NCI-H2171 treated with DMSO at 0.1 percent for 48 hours (cell line): ENCODE results near the gene NEFH.
A peak's percentile ranks its signal among the peaks of the same experiment; 100 is the strongest.
"Not testable (repeated sequence)": the region's sequence is repeated elsewhere in the genome, so short reads cannot be mapped to it uniquely, and the experiment has no call there.

Experiments used
- DNase-seq: peaks from one replicate; lab custom pipeline; 2025; lab: John Stamatoyannopoulos, UW

Gene NEFH, protein sequence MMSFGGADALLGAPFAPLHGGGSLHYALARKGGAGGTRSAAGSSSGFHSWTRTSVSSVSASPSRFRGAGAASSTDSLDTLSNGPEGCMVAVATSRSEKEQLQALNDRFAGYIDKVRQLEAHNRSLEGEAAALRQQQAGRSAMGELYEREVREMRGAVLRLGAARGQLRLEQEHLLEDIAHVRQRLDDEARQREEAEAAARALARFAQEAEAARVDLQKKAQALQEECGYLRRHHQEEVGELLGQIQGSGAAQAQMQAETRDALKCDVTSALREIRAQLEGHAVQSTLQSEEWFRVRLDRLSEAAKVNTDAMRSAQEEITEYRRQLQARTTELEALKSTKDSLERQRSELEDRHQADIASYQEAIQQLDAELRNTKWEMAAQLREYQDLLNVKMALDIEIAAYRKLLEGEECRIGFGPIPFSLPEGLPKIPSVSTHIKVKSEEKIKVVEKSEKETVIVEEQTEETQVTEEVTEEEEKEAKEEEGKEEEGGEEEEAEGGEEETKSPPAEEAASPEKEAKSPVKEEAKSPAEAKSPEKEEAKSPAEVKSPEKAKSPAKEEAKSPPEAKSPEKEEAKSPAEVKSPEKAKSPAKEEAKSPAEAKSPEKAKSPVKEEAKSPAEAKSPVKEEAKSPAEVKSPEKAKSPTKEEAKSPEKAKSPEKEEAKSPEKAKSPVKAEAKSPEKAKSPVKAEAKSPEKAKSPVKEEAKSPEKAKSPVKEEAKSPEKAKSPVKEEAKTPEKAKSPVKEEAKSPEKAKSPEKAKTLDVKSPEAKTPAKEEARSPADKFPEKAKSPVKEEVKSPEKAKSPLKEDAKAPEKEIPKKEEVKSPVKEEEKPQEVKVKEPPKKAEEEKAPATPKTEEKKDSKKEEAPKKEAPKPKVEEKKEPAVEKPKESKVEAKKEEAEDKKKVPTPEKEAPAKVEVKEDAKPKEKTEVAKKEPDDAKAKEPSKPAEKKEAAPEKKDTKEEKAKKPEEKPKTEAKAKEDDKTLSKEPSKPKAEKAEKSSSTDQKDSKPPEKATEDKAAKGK

DNA sequence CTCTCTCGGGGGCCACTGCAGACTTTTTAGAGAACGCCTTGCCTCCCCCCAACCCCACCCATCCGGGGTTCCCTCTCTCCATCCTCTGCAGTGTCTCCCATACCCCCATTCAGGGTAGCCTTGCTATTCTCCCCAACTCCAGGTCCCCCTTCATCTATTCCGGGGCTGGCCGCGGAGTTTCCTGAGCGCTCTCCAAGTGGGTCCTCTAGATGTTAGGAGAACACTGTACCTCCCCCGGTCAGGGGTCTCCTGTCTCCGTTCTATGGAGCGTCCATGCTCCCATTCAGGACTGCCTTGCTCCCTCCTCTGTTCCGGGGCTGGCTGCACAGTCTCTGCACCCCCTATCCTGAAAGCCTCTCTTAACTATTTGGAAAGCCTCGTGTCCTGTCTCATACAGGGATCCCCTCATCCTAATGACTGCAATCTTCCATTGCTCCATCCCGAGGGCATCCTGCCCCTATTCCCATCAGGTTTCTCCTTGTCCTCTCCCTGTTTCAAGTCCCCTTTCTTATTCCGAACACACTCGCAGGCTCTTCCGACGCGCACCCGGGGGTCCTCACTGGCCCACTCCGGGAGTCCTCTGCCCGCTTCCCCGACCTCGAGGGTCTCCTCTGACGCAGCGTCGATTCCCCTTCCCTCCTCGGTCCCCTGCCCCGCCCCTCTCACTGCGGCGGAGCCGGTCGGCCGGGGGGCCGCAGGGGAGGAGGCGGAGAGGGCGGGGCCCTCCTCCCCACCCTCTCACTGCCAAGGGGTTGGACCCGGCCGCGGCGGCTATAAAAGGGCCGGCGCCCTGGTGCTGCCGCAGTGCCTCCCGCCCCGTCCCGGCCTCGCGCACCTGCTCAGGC is at the start of gene NEFH:
Gene NEFH, plus strand, starts transcription at position 802 of the 845 bp plus-strand sequence. CDS start 45 bp downstream, outside the sequence.
- no peak for DNase-seq

DNA sequence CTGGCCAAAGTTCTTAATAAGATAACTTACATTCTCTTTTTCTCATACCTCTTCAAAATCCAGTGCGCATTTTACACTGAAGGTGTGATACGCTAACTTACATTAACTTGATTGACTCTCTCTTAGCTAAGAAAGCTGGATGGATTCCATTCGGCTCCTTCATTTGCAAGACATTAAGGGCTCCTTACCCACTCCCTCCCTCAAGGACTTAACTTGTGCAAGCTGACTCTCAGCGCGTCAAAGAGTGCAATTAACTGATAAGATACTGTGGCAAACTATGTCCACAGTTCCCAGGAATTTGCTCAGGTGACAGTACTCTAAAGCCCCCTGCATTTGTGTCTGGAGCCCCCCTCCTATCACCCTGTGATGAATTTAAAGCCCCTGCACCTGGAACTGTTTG is 48.0 kb upstream of the NEFH start:
- no peak for DNase-seq

DNA sequence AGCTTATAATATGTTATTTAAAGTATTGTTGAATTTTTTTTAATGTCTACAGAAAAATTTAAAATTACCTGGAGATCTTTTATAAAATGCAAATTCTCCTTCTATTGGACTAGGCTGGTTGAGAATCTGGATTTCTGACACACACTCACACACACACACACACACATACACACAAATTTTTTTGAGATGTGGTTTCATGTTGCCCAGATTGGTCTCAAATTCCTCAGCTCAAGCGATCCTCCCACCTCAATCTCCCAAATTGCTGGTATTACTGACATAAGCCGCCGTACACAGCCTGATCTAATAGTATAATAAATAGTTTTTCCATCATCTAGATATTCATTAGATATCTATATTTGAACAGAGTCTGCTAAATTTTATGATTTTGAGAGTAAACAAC is 46.2 kb upstream of the NEFH start:
- DNase-seq = peak; percentile 15

DNA sequence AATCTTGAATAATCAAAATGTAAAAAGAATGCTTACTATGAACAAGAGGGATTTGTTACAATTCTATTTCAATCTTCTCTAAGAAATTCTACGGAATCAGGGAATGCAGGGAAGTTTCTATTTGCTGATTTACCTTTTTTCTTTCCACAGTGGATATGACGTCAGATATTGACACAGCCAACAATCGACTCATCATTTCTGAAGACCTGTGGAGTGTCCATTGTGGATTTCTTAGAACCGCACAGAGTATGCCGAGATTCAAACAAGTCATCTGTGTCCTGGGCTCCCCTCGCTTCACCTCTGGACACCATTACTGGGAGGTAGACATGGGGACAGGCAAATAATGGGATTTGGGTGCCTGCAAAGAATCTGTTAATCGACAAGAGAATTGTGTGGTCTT is 45.7 kb upstream of the NEFH start:
- DNase-seq = no peak

DNA sequence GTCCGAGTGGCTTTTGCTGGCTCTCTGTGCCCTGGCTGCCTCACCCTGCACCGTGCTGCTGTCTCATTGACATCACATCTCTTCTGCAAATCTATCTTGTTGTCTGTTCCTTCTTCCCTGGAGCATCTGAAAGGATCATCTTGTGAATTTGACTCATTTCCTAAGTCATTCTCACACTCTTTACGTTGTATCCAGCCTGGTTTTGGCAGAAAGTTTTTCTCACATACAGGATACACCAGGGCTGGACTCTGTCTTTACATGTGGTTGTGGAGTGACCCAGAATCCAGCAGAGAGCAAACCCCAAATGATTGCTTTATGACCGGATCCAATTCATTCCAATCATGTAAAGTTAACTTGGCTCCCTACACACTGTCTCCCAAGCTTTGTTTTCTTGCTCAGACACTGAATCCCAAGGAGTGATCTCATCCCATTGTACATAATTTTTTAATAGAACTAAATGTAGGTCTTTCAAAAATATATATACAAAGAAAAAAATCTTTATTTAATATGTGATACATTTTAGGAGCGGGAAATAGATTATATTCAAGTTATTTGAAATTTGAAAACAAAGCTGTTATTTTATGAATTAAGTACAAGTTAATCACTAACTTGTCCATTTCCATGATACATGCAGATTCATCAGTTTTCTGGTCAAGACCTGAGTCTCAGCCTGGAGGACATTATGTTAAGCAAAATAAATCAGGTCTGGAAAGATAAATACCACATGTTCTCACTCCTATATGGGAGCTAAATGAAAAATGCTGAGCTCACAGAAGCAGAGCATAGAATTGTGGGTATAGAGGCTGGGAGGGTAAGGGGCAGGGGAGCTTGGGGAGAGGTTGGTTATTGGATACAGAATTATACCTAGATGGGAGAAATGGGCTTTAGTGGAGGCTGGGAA is 44.5 kb upstream of the NEFH start:
- DNase-seq = no peak

DNA sequence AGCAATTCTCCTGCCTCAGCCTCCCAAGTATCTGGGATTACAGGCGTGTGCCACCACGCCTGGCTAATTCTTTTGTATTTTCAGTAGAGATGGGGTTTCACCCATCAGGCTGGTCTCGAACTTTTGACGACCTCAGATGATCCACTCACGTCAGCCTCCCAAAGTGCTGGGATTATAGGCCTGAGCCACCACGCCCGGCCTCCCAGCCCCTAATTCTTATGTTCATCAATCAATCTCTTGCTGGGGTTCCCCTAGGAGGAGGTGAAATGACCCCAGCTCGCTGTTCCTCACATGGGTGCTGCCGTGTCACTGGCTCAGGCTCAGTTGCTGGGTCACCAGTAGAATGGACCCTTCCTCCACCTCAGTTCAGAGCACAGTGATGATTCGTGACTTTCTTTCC is 41.7 kb upstream of the NEFH start, which contains the start of gene RFPL1:
Gene RFPL1, plus strand, starts transcription at position 301 of the 400 bp plus-strand sequence.
- DNase-seq = not testable (repeated sequence)

DNA sequence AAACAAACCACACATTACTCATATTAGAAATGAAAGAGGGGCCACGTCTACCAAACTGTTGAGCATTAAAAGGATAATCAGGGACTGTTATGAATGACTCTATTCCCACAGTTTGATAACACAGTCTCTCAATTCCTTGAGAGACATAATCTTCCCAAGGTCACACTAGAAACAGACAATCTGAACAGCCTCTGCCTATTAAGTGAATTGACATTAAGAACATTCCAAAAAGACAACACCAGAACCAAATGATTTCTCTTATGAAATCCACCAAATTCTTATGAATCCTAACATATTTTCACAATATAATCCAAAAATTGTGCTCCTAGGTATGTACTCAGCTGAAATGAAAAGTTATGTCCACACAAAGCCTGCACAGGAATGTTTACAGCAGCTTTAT is 37.0 kb upstream of the NEFH start:
- DNase-seq = no peak

DNA sequence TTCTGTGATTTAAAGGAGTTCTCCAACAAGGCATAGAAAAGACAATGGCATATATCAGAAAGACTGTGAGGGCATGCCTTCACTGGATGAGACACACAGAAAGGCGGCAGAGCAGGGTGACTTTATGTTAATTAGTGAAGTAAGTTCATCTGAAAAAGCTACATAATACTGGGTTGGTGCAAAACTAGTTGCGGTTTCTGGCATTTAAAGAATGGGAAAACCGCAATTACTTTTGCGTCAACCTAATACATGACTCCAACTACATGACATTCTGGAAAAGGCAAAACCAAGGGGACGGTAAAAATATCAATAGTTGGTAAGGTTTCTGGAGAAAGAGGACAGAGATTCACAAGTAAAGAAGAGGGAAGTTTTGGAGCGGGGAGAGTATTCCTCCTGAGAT is 36.6 kb upstream of the NEFH start:
- DNase-seq = no peak

DNA sequence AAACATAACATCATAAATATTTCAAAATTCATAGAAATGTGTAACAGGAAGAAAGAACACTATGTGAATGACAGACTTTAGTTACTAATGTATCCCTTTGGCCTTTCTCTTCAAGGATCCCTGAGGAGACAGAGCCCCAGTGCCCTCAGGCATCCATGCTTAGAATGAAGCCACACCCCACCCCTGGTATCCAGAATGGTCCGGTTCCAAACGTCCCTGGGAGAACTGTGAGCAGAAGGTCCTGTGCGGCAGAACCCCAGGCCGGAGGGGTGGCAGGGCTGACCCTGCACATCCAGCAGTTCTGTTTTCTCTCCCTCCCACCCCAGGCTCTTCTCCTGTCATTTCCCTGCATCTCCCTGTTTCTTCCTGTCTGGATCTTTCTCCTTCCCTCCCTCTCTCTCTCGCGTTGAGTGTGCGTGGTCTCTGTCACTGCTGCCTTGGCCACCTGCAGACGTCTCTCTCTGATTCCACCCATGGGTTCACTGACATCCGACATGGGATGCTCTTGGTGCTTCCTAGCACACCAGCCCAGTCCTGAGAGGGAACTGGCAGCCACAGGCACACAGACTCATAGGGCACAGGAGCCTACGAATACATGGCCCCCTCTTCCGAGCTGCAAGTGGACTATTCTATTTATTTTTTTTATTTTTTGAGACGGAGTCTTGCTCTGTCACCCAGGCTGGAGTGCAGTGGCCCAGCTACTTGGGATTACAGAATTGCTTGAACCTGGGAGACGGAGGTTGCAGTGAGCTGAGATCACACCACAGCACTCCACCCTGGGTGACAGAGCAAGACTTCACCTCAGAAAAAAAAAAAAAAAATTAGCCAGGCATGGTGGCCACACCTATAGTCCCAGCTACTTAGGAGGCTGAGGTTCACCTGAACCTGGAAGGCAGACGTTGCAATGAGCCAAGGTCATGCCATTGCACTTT is 35.9 kb upstream of the NEFH start:
- no peak for DNase-seq

DNA sequence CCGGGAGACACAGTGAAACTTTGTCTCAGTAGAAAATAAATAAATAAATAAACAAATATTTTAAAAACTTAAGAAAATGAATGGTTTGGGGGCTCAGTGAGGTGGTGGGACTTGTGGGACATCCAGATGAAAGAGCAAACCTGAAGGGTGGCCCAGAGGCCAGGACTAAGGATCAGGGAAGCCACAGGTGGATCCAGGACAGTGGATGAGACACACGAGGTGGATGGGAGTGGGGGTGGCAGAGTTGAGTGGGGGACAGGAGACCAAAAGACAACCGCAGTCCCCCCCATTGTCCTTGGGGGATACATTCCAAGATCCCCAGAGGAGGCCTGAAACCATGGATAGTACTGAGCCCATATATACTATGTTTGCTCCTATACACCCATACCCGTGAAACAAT is 34.5 kb upstream of the NEFH start:
- no peak for DNase-seq

DNA sequence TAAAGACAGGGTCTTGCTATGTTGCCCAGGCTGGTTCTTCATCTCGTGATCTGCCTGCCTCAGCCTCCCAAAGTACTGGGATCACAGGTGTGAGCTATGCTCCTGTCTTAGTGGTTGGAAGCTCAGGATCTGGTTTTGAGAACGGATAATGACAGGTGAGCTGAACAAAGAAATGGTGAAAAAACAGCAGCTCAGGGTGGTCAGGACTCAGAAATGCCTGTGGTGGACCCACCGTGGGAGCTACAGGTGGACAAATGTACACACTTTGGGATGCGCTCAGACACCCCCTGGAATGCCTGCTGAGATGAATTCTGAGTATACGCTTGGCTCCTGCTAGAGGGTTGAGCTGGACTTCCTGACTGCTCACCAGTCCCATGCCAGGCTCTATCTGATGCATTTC is 32.1 kb upstream of the NEFH start:
- DNase-seq = no peak

DNA sequence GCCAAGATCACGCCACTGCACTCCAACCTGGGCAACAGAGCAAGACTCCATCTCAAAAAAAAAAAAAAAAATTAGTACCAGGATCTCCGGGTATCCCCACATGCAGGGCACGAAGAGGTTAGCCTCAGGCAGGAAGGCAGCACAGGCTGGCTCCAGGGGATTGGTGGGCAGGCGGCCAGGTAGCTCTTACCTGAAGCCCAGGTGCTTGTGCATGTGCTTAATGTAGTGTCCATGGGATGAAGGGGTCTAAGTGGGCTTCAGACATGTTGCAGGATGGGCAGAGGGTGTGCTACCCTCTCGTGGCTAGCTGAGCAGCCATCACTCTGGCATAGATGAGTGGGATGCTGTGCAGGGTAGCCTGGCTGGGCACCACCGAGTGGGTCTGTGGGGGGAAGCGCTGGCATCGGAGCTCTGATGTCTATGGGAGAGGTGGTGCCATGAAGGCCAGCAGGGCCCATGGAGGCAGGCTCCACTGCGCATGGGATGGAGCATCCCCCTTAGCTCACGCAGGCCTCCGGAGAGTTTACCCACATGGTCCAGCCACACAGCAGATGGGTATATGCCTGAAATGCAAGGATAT is 30.6 kb upstream of the NEFH start:
- DNase-seq = no peak

DNA sequence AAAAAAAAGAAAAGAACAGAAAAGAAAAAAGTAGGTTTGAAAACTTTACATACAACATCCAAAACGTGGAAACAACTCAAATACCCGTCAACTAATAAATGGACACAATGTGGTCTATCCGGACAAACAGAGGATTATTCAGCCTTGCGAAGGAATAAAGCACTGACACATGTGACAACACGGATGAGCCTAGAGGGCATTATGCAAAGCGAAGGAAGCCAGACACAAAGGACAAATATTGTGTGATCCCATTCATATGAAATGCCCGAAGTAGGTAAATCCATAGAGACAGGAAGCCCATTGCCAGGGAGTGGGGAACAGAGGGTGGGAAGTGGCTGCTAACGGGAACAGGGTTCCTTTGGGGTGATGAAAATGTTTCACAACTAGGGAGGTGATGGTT is 29.8 kb upstream of the NEFH start:
- no peak for DNase-seq

DNA sequence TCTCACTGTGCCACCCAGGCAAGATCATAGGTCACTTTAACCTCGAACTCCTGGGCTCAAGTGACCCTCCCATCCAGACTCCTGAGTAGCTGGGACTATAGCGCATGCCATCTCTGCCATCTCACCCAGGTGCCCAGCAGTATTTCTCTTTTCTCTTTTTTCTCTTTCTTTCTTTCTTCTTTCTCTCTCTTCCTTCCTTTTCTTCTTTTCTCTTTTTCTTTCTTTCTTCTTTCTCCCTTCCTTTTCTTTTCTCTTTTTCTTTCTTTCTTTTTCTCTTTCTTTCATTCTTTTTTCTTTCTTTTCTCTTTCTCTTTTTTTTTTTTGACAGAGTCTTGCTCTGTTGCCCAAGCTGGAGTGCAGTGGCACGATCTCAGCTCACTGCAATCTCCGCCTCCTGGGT is 28.2 kb upstream of the NEFH start:
- no peak for DNase-seq

DNA sequence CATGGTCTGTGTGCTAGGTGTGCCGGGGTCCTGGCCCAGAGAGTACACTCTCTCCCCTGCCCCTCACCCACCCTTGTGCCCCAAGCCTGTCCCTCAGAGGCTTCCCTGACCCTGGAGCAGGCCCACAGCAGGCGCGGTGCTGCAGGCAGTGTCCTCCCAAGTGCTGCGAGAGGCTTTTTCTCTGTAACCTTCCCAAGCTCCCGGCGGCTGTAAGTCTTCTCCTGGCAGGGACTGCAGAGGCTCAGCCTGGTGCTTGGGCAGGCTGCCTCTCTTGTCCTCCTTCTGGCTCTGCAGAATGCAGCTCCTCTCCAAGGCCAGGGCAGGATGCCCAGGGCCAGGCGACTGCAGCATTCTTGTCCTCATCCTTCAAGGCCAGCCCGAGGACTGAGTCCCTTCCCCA is 25.7 kb upstream of the NEFH start:
- DNase-seq = no peak

DNA sequence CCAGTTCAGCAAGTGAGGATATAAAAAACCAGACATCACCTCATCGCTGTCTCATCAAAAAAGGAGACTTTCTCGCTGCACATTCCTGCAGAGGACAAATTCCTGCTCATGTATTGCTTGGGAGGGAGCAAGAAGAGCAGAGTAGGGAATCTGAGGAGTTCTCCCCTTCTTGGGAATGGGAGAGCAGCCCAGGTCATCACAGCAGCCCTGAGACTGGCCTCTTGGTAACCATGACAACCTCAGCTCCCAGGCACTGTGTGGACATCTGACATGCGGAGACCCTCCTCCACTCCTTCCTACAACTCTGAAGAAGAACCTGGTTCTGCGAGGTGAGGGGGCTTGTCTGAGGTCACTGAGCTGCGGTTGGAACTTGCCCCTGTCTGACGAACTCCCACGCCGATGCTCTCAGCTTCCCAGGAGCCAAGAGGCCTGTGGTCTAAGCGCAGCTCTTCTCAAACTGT is 23.8 kb upstream of the NEFH start:
- DNase-seq = no peak

DNA sequence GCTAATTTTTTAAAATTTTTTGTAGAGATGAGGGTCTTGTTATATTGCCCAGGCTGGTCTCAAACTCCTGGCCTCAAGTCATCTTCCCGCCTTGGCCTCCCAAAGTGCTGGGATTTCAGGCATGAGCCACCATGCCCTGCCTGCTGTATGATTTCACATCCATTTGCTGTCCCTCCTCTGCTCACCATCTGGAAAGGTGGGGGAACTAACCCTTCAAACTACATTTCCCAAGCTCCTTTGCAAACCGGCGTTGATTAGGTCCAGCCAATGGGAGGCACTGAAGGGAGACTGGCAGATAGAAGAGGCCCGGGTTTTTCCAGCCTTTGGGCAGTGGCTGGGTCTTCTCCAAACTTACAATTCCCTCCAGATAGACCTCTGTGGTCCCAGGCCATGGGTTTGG is 22.3 kb upstream of the NEFH start:
- peak; percentile 92 for DNase-seq

DNA sequence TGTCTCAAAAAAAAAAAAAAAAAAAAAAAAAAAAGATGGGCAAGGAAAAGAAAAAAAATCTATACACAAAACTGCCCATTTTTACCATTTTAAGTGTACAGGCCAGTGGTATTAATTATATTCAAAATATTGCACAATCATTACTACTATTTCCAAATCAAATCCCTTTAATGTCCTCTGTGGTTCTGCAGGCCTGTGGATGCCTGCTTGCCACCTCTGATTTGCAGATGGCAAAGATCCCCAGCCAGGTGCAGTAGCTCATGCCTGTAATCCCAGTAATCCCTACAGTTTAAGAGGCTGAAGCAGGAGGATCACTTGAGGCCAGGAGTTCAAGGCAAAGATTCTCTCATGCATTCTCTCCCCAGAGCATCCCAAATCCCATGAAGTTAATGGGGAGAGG is 21.5 kb upstream of the NEFH start:
- no peak for DNase-seq

DNA sequence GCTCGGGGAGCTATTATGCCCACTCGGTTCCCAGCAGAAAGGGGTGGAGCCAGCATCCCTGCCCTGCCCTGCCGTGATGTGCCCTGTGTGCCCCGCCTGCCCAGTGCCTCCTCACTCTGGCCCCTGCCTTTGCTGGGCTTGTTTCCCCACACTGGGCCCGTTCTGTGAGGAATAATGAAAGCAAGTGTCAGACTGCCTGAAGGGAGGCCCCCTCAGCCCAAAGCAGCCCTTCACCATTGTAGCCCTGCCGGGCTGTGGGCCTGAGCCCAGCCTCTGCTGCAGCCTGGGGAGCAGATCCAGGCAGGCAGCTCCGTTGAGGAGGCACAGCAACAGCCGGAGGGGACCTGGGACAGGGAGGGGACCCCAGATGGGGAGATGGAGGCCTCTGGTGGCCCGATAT is 20.2 kb upstream of the NEFH start:
- no peak for DNase-seq
